ENCODE measurements around the gene TSHZ2. TPM values are rescaled to one million over a fixed set of nuclear protein-coding genes. Genes with fewer than 3 reads are reported as not detected.

The TSHZ2 gene
- total and polyA plus RNA-seq, 11 donors, result 1.8 to 12.1 (median 3.7) TPM

GRCh38 chr20:53369871-53370270, 397.7 kb downstream of the TSHZ2 start:
- Histone ChIP-seq H3K4me3 (no peak overlapping the region), H3K27me3 (no peaks in the 10 kb centered on the region), H3K36me3 (no peaks in the 10 kb centered on the region), H3K27ac (no peak overlapping the region), H3K9me3 (no peaks in the 10 kb centered on the region), H3K4me1 (peaks cover 0 to 10% (median 0%) of the 10 kb centered on the region in 12 donors)
- ATAC-seq (no peak), DNase-seq (no peak)
- 67 to 72% (median 71%) methylated on average over 7 of the region's 7 CpGs for WGBS, 4 donors
- intact Hi-C loops (cut with DNase I), result loop anchor here in 1 of 10 donors (5.0 kb wide), 1 partner anchor 42 kb away; no protein-coding TSS in a partner anchor
- no peak for TF ChIP-seq POLR2A (IDR thresholded peaks at IDR 0.05)
- TF ChIP-seq CTCF (IDR thresholded peaks at IDR 0.05), result no peak

- Histone ChIP-seq H3K4me1 (peaks cover 0 to 4% (median 0%) of the 10 kb centered on the region in 12 donors), H3K36me3 (no peaks in the 10 kb centered on the region), H3K9me3 (no peaks in the 10 kb centered on the region), H3K27me3 (no peaks in the 10 kb centered on the region), H3K27ac (no peak overlapping the region), H3K4me3 (no peak overlapping the region)
- ATAC-seq, result no peak
- intact Hi-C loops (cut with DNase I), result loop anchor here in 1 of 10 donors (5.0 kb wide), 1 partner anchor 42 kb away; no protein-coding TSS in a partner anchor
- 88 to 91% (median 91%) methylated on average over 13 of the region's 13 CpGs for WGBS, 4 donors
- DNase-seq, result no peak
- TF ChIP-seq CTCF (IDR thresholded peaks at IDR 0.05), result no peak
- TF ChIP-seq POLR2A (IDR thresholded peaks at IDR 0.05), result no peak
Measured at GRCh38 chr20:53370345-53370961, 398.3 kb downstream of the TSHZ2 start.

- Histone ChIP-seq H3K36me3 (no peaks in the 10 kb centered on the region), H3K9me3 (no peaks in the 10 kb centered on the region), H3K27me3 (no peaks in the 10 kb centered on the region), H3K27ac (no peak overlapping the region), H3K4me1 (no peaks in the 10 kb centered on the region), H3K4me3 (no peak overlapping the region)
- 88 to 93% (median 93%) methylated on average over 4 of the region's 4 CpGs for WGBS, 4 donors
- ATAC-seq (no peak), DNase-seq (no peak)
- TF ChIP-seq POLR2A (IDR thresholded peaks at IDR 0.05) (no peak), CTCF (IDR thresholded peaks at IDR 0.05) (no peak)
- intact Hi-C loops (cut with DNase I), result loop anchor here in 1 of 10 donors (5.0 kb wide), 1 partner anchor 41 kb away; no protein-coding TSS in a partner anchor
Measured at GRCh38 chr20:53371216-53371615, 399.1 kb downstream of the TSHZ2 start.

GRCh38 chr20:53376021-53376420, 403.9 kb downstream of the TSHZ2 start:
- WGBS, 4 donors, result 88 to 96% (median 93%) methylated on average over 2 of the region's 2 CpGs
- intact Hi-C loops (cut with DNase I), result no loop called here

More at GRCh38 chr20:53376021-53376420, 403.9 kb downstream of the TSHZ2 start:
- Histone ChIP-seq H3K36me3 (no peaks in the 10 kb centered on the region), H3K4me1 (peaks cover 0 to 10% (median 0%) of the 10 kb centered on the region in 12 donors), H3K27ac (no peak overlapping the region), H3K9me3 (no peaks in the 10 kb centered on the region), H3K4me3 (no peak overlapping the region), H3K27me3 (no peaks in the 10 kb centered on the region)
- TF ChIP-seq POLR2A (IDR thresholded peaks at IDR 0.05) (no peak), CTCF (IDR thresholded peaks at IDR 0.05) (no peak)
- DNase-seq (no peak), ATAC-seq (no peak)

All from heart left ventricle (tissue), 16 donors.